CD1c-positive myeloid dendritic cell (primary cell): ENCODE results near the gene GPR87.

Source experiments
- DNase-seq: peaks from one replicate; pipeline ENCODE4 v3.0.0-alpha.2; 2016; ENCODE audit errors: extremely low spot score

Gene GPR87

GRCh38 chr3:151316267-151316991 lies at the start of gene GPR87:
GPR87 (minus strand) TSS chr3:151316820; CDS start chr3:151300100, 16,720 bp downstream.
- no peak for DNase-seq

GRCh38 chr3:151362751-151363174 lies 46.1 kb upstream of the GPR87 start:
- peak; percentile 65 for DNase-seq

GRCh38 chr3:151357463-151357850 lies 40.8 kb upstream of the GPR87 start:
- peak; percentile 17 for DNase-seq

- DNase-seq = peak; percentile 63
Observed at GRCh38 chr3:151356794-151357462, 40.3 kb upstream of the GPR87 start.

- DNase-seq = peak; percentile 37
Observed at GRCh38 chr3:151351648-151352047, 35.0 kb upstream of the GPR87 start.

GRCh38 chr3:151351219-151351618 lies 34.6 kb upstream of the GPR87 start:
- DNase-seq = peak; percentile 86

- DNase-seq = peak; percentile 41
Observed at GRCh38 chr3:151350656-151351055, 34.0 kb upstream of the GPR87 start.

GRCh38 chr3:151347432-151347831 lies 30.8 kb upstream of the GPR87 start:
- DNase-seq = peak; percentile 89

- DNase-seq = peak; percentile 82
Observed at GRCh38 chr3:151346292-151346691, 29.7 kb upstream of the GPR87 start.

GRCh38 chr3:151345859-151346258 lies 29.2 kb upstream of the GPR87 start:
- no peak for DNase-seq

GRCh38 chr3:151331696-151332095 lies 15.1 kb upstream of the GPR87 start:
- peak; percentile 49 for DNase-seq

GRCh38 chr3:151330899-151331298 lies 14.3 kb upstream of the GPR87 start:
- peak; percentile 85 for DNase-seq

GRCh38 chr3:151330379-151330778 lies 13.8 kb upstream of the GPR87 start:
- peak; percentile 77 for DNase-seq

- peak; percentile 71 for DNase-seq
Observed at GRCh38 chr3:151329363-151329762, 12.7 kb upstream of the GPR87 start, which contains the start of gene P2RY13. P2RY13 (minus strand) TSS chr3:151329549; CDS start chr3:151329528, 21 bp downstream.

GRCh38 chr3:151328298-151328995 lies 11.8 kb upstream of the GPR87 start:
- DNase-seq = peak; percentile 47

- DNase-seq = peak; percentile 31
Observed at GRCh38 chr3:151327571-151328198, 11.1 kb upstream of the GPR87 start.

GRCh38 chr3:151322511-151322910 lies 5.9 kb upstream of the GPR87 start:
- DNase-seq = peak; percentile 68

GRCh38 chr3:151321526-151321925 lies 4.9 kb upstream of the GPR87 start:
- DNase-seq = peak; percentile 21

- DNase-seq = no peak
Observed at GRCh38 chr3:151320131-151320530, 3.5 kb upstream of the GPR87 start.

GRCh38 chr3:151319628-151320027 lies 3.0 kb upstream of the GPR87 start:
- no peak for DNase-seq

- peak; percentile 67 for DNase-seq
Observed at GRCh38 chr3:151318991-151319390, 2.4 kb upstream of the GPR87 start.

- no peak for DNase-seq
Observed at GRCh38 chr3:151318313-151318712, 1.7 kb upstream of the GPR87 start.
